Esophagus squamous epithelium (tissue), 4 donors: ENCODE results near the gene MFSD8.

Experiments
- POLR2A ChIP-seq, 4 donors: fragments of 450-650 bp; IDR thresholded peaks; one replicate each; pipeline ENCODE4 v1.6.1; 2017; ENCODE audit warnings: antibody characterized with exemption in 4 of 4, mild to moderate bottlenecking in 4 of 4, moderate library complexity in 3 of 4
- TF ChIP-seq, protein P1 (sequence below), 6 experiments: fragments of 450-650 bp in 4 of 6; fragments of 200-600 bp in 2 of 6; sonication (generic) in 2 of 6; IDR thresholded peaks; one replicate each; pipeline ENCODE4 v1.5.1; 2016 to 2019; ENCODE audit warnings: antibody characterized with exemption in 6 of 6, mild to moderate bottlenecking in 4 of 6, moderate library complexity in 4 of 6

DNA sequence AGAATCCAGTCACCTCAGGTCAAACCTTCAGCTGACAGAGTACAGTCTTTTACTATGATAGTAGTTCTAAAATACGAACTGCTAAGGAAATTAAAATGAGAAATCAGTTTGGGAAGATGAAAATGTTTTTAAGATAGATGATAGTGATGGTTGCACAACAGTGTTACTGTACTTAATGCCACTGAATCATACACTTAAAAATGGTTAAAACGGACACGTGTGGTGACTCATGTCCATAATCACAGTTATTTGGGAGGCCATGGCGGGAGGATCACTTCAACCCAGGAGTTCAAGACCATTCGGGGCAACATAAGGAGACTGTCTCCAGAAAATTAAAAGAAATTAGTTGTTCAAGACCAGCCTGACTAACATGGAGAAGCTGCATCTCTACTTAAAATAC, 41.6 kb upstream of the MFSD8 start:
- TF ChIP-seq, protein P1, sequence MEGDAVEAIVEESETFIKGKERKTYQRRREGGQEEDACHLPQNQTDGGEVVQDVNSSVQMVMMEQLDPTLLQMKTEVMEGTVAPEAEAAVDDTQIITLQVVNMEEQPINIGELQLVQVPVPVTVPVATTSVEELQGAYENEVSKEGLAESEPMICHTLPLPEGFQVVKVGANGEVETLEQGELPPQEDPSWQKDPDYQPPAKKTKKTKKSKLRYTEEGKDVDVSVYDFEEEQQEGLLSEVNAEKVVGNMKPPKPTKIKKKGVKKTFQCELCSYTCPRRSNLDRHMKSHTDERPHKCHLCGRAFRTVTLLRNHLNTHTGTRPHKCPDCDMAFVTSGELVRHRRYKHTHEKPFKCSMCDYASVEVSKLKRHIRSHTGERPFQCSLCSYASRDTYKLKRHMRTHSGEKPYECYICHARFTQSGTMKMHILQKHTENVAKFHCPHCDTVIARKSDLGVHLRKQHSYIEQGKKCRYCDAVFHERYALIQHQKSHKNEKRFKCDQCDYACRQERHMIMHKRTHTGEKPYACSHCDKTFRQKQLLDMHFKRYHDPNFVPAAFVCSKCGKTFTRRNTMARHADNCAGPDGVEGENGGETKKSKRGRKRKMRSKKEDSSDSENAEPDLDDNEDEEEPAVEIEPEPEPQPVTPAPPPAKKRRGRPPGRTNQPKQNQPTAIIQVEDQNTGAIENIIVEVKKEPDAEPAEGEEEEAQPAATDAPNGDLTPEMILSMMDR (IDR thresholded peaks at IDR 0.05) = no peak
- no peak for TF ChIP-seq POLR2A (IDR thresholded peaks at IDR 0.05)
